DOHH2 (cell line): Measurements from ENCODE around the gene SERINC5.

ENCODE experiments used
- H3F3A ChIP-seq: fragments of 200-600 bp; sonication (generic), shearing (Covaris generic); 2 replicates; pipeline ENCODE4 v1.6.0; 2016; ENCODE audit warnings: antibody characterized with exemption, mild to moderate bottlenecking; ENCODE audit not compliant: control insufficient read depth, insufficient read depth
- H3K27ac ChIP-seq: fragments of 200-600 bp; sonication (generic); 2 replicates; pipeline ENCODE4 v1.5.1; 2014; ENCODE audit warnings: low read depth, mild to moderate bottlenecking, low read length, moderate library complexity
- H3K27me3 ChIP-seq: fragments of 200-600 bp; sonication (generic); 2 replicates; pipeline ENCODE4 v1.6.1; 2014; ENCODE audit warnings: mild to moderate bottlenecking, low read length, mixed read lengths; ENCODE audit not compliant: control insufficient read depth
- H3K36me3 ChIP-seq: fragments of 200-600 bp; sonication (generic); 2 replicates; pipeline ENCODE4 v1.6.1; 2014; ENCODE audit warnings: mild to moderate bottlenecking, low read length, moderate library complexity, mixed read lengths; ENCODE audit not compliant: control insufficient read depth
- H3K4me1 ChIP-seq: fragments of 200-600 bp; sonication (generic); 2 replicates; pipeline ENCODE4 v1.6.1; 2014; ENCODE audit warnings: mild to moderate bottlenecking, low read length, mixed read lengths; ENCODE audit not compliant: control insufficient read depth
- H3K4me2 ChIP-seq: fragments of 200-600 bp; sonication (generic); 2 replicates; pipeline ENCODE4 v1.6.0; 2014; ENCODE audit warnings: mild to moderate bottlenecking, low read length, moderate library complexity
- H3K4me3 ChIP-seq: fragments of 200-600 bp; sonication (generic); 2 replicates; pipeline ENCODE4 v1.5.1; 2014; ENCODE audit warnings: mild to moderate bottlenecking, low read length, mixed read lengths
- H3K79me2 ChIP-seq: fragments of 200-600 bp; sonication (generic); 2 replicates; pipeline ENCODE4 v1.6.1; 2014; ENCODE audit warnings: mild to moderate bottlenecking, low read length, mixed read lengths; ENCODE audit not compliant: control insufficient read depth
- H3K9me2 ChIP-seq: fragments of 200-600 bp; sonication (generic); replicated peaks from 2 replicates; pipeline ENCODE4 v1.6.1; 2014; ENCODE audit warnings: mild to moderate bottlenecking, low read length, mixed read lengths; ENCODE audit not compliant: control insufficient read depth
- H3K9me3 ChIP-seq: fragments of 200-600 bp; sonication (generic); 2 replicates; pipeline ENCODE4 v1.6.1; 2014; ENCODE audit warnings: antibody characterized with exemption, low read length, mixed read lengths; ENCODE audit not compliant: control insufficient read depth, insufficient read depth
- H4K20me1 ChIP-seq: fragments of 200-600 bp; sonication (generic); 2 replicates; pipeline ENCODE4 v1.6.0; 2014; ENCODE audit warnings: low read depth, mild to moderate bottlenecking, antibody characterized with exemption, low read length, moderate library complexity; ENCODE audit not compliant: control insufficient read depth, insufficient read depth
- EZH2phosphoT487 ChIP-seq: fragments of 200-600 bp; sonication (generic); IDR thresholded peaks from 2 replicates; pipeline ENCODE4 v1.6.1; 2017; ENCODE audit warnings: borderline replicate concordance, mild to moderate bottlenecking, antibody characterized with exemption, low read length, moderate library complexity, mixed read lengths
- TF ChIP-seq, protein P1 (sequence below): fragments of 200-600 bp; sonication (generic); IDR thresholded peaks from one replicate; pipeline ENCODE4 v1.5.1; 2014; ENCODE audit warnings: antibody characterized with exemption, mild to moderate bottlenecking, low read depth, low read length; ENCODE audit not compliant: poor library complexity, severe bottlenecking

The SERINC5 gene

GRCh38 chr5:80238097-80238496, 17.8 kb downstream of the SERINC5 start:
- TF ChIP-seq, protein P1, sequence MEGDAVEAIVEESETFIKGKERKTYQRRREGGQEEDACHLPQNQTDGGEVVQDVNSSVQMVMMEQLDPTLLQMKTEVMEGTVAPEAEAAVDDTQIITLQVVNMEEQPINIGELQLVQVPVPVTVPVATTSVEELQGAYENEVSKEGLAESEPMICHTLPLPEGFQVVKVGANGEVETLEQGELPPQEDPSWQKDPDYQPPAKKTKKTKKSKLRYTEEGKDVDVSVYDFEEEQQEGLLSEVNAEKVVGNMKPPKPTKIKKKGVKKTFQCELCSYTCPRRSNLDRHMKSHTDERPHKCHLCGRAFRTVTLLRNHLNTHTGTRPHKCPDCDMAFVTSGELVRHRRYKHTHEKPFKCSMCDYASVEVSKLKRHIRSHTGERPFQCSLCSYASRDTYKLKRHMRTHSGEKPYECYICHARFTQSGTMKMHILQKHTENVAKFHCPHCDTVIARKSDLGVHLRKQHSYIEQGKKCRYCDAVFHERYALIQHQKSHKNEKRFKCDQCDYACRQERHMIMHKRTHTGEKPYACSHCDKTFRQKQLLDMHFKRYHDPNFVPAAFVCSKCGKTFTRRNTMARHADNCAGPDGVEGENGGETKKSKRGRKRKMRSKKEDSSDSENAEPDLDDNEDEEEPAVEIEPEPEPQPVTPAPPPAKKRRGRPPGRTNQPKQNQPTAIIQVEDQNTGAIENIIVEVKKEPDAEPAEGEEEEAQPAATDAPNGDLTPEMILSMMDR, result no peak
- TF ChIP-seq EZH2phosphoT487, result no peak
- Histone ChIP-seq H3K4me3 (no peak overlapping the region), H3K36me3 (no peaks in the 10 kb centered on the region), H3K9me3 (peaks cover 10% of the 10 kb centered on the region), H3F3A (no peaks in the 10 kb centered on the region), H3K9me2 (no peaks in the 10 kb centered on the region), H3K27me3 (peaks cover 19% of the 10 kb centered on the region), H3K79me2 (no peaks in the 10 kb centered on the region), H3K27ac (no peak overlapping the region), H3K4me1 (no peaks in the 10 kb centered on the region; the same call in 1 of the 2 replicates), H4K20me1 (no peaks in the 10 kb centered on the region), H3K4me2 (no peak overlapping the region)

- H3K4me1 ChIP-seq, result no peaks in the 10 kb centered on the region; the same call in 1 of the 2 replicates
- H3K79me2 ChIP-seq, result no peaks in the 10 kb centered on the region
- H3K36me3 ChIP-seq, result no peaks in the 10 kb centered on the region
These were observed 18.6 kb downstream of the SERINC5 start for GRCh38 chr5:80237243-80237642.

DNA sequence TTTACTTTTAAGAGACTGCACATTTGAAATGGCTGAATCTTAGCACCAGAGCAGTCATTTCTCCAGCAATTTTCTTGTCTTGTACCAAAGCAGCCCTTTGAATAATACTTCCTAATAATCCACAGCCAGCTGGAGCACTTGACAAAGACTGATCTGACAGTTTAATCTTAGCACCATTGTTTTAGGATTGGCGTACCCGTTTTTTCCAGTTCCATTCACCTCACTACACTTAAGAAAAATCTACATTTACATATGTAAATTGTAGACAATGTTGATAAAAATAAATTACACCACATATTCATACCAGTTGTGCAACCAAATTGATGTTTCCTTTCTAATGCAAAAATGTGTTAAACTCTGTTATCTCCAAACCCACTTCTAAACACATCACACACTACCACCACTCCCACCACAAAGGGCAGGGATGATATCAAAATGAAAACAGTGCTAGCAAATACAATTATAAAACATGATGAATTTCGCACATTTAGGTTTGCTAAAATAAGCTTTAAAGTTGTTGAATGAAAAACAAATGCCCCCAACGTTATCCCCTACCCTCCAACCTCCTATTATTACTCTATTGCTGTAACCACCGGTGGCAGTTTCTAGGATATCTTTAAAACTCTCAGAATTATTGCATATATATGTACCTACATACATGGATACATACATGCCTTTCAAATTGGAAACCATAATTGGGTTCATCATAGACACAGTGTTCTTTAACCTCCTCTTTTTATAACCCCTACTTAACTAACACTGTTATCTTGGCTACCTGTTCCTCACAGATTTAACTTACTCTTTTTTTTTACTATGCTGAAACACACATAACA, 21.5 kb downstream of the SERINC5 start:
- Histone ChIP-seq H3K9me2 (no peaks in the 10 kb centered on the region), H3K27ac (no peak overlapping the region), H3K4me2 (no peak overlapping the region), H3K27me3 (peaks cover 13% of the 10 kb centered on the region), H3K9me3 (no peaks in the 10 kb centered on the region), H3F3A (no peaks in the 10 kb centered on the region), H3K79me2 (no peaks in the 10 kb centered on the region), H4K20me1 (no peaks in the 10 kb centered on the region), H3K36me3 (no peaks in the 10 kb centered on the region), H3K4me1 (no peaks in the 10 kb centered on the region), H3K4me3 (no peak overlapping the region)
- TF ChIP-seq, protein P1, result no peak
- TF ChIP-seq EZH2phosphoT487, result no peak

More at GRCh38 chr5:80237243-80237642, 18.6 kb downstream of the SERINC5 start:
- Histone ChIP-seq H3K4me3 (no peak overlapping the region), H3K9me2 (no peaks in the 10 kb centered on the region), H4K20me1 (no peaks in the 10 kb centered on the region), H3K27ac (no peak overlapping the region), H3K27me3 (peaks cover 19% of the 10 kb centered on the region), H3K4me2 (no peak overlapping the region), H3K9me3 (peaks cover 6% of the 10 kb centered on the region), H3F3A (no peaks in the 10 kb centered on the region)
- TF ChIP-seq EZH2phosphoT487, result no peak
- TF ChIP-seq, protein P1, result no peak
